ENCODE results near the gene ZSWIM3.

Gene ZSWIM3

DNA sequence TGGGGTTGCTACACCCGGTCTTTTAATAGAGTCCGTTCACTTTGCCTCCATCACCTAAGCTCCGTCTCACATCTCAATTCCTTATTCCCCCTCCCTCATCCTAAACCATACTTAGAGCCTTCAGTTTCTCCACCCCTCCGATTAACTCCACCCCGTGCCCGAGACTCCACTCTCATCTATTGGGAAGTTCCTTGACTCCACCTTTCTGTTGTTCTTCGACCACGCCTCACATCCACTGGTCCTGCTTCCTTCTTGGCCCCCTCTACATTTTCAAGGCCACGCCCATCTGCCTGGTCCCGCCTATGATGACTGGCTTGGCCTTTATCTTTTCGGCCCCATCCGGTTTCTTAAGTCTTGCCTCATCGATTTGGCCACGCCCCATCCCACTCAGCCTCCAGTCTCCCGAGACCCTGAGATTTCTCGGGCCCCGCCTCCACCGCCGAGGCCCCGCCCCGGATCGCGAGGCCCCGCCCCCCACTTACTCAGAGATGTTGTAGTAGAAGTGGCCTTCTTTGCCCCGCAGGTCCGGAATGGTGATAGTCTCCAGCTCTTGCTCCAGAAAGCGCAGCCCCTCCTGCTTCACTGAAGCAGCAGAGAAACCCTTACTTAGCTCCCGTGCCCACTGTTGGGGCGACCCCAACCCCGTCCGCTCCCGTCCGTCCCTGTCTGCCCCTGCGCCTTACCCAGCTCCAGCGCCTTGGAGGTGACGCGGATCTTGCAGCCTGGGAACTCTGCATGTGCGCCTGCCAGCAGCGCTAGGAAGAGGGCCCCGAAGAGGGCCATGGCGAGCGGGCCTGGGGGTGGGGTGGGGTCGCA lies 53.5 kb downstream of the ZSWIM3 start:
- no peak for DNase-seq

DNA sequence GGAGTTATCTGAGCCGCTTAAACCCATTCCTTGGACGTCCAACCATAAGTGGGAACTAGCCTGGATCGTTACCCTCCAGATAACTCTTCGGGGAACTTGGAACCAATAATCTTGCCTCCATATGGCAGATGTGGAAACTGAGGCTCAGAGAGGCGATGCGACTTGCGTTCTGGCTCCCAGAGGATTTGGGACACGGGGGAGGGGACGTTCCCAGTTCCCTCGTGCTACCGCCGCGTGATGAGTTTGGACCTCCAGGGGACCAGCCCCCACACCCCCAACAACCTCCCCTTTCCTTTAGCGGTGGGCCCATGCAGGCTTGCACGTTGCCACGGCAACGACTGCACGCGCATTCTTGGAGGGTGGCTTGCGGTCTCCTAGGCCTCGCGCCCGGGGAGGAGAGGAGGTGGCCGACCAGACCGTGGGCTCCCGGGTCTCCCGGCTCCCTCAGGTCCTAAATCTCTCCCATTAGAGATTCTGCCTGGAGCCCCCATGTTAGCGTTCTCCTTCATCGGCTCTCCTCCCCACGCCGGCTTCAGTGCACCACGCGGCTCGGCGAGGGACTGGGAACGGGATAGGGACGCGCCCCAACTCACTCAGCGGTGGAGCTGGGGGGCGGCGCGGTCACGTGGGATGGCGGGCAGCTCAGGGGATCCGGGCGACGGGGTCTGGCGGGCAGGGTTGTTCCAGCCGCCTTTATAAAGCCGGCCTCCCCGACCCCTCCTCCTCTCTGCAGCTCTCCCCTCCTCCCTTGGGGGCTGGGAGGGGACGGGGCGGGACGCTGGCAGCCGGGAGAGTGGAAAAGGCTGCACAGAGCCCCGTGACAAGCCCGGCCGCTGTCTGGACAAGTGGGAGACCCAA lies 54.3 kb downstream of the ZSWIM3 start, which contains the start of gene PLTP:
TSS of gene PLTP (minus strand) at position 670 of the 858 bp plus-strand sequence. CDS start 703 bp downstream, outside the sequence.
- no peak for DNase-seq

DNA sequence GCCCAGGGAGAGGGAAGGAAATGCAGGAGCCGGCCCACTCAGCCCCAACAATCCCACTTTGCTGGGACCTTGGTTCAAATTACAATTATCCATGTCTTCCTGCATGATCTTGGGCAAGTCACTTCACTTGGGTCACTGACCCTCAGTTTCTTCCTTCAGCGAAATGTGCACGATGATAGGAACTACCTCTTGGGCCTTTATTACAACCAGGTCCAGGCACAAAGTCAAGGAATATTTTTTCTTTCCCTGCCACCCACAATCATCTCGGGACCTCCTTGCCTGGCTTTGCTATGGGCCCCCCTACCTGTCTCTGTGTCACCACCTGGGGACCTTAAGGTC lies 54.9 kb downstream of the ZSWIM3 start:
- DNase-seq = no peak

- no peak for DNase-seq
Observed at GRCh38 chr20:45913116-45913515, 55.7 kb downstream of the ZSWIM3 start.

GRCh38 chr20:45917790-45918141 lies 60.4 kb downstream of the ZSWIM3 start:
- no peak for DNase-seq

GRCh38 chr20:45918182-45918737 lies 60.8 kb downstream of the ZSWIM3 start:
- DNase-seq = no peak

GRCh38 chr20:45918779-45919537 lies 61.5 kb downstream of the ZSWIM3 start:
- DNase-seq = no peak

DNA sequence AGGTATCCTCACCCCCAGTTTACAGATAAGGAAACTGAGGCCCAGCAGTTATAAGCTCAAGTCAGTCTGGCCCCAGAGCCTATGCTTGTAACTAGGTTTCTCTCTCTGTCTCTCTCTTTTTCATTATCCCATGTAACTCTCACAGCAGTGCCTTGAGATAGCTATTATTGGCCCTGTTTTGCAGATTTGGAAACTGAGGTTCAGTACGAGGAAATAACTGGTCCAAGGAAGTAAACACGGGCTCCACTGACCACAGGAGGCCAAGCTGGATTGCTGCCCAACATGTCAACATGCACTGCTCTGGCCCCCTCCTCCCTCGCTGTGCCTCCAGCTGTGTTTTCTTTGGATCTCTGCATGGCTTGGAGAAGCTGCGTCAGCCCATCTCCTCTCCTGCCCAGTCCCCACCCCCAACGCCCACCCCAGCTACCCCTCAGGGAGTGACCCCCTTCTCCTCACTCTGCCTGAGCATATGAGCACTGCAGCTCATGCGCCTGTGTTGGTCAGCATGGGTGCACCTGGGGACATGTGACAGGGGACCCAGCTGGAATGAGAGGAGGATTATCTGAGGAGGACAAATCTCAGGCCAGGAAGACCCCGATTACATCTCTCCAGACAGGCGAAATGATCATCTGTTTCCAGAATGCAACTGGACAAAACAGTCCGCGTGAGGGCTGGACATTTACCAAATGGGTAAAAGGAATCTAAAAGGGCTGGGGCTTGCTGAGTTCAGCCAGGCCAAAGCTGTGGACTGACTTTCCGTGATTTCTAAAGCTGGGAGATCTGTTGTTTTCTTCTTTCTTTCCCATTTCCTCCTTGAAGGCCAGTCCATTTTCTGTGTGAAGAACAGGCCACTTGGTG lies 62.4 kb downstream of the ZSWIM3 start:
- no peak for DNase-seq

- DNase-seq = no peak
Observed at GRCh38 chr20:45920462-45921336, 63.3 kb downstream of the ZSWIM3 start.

DNA sequence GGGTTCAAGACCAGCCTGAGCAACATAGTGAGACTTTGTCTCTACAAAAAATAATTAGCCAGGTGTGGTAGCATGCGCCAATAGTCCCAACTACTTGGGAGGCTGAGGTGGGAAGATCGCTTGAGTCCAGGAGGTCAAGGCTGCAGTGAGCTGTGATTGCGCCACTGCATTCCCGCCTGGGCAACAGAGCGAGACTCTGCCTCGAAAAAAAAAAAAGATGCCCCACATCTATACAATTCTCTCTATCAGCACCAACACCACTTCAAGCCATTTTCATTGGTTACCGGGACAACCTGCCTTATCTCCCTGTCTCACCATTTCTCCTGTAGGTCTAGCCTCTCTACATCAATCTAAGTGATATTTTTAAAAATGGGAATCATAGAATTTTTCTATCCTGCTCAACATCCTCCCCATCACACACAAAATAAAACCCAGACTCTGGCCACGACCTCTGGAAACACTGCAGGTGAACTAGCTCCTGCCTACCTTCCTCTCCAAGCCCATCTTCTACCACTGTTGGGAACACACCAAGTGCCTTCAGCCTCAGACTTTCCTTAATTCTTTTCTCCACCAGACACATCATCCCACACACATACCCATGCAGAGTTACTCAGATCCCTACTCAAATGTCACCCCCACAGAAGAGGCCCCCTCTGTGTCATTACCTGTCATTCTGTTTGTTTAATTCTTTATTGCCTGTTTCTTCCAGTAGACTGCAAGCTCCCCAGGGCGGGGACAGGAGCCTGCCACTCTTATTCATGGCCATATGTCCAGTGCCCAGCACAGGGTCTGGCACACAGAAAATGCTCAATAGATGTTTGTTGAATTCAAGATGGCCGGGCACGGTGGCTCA lies 64.1 kb downstream of the ZSWIM3 start:
- DNase-seq = no peak

DNA sequence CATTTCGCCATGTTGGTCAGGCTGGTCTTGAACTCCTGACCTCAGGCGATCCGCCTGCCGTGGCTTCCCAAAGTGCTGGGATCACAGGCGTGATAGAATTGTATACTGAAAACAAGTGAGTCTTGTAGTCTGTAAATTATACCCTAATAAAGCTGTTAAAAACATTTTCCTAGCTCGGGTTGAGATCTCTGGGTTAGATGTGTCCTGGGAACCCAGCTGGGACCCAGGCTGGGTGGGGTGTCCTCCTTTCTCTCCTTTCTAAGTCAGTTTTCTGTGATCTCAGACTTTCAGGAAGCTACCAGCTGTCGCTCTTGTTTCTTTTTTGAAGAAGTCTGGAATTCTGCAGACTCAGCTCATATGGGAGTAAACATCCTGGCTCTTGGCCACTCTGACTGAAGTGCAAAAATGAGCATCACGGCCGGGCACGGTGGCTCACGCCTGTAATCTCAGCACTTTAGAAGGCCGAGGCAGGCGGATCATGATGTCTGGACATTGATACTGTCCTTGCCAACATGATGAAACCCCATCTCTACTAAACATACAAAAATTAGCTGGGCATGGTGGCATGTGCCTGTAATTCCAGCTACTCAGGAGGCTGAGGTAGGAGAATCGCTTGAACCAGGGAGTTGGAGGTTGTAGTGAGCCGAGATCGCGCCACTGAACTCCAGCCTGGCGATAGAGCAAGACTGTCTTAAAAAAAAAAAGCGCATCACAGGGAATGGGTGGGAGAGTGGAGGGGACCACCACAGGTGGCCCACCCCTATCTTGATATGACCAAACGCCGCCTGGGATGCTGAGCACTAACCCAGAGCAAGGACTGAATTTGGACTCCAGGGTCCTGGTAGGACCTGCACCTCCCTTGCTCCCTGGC lies 67.2 kb downstream of the ZSWIM3 start:
- DNase-seq = no peak

DNA sequence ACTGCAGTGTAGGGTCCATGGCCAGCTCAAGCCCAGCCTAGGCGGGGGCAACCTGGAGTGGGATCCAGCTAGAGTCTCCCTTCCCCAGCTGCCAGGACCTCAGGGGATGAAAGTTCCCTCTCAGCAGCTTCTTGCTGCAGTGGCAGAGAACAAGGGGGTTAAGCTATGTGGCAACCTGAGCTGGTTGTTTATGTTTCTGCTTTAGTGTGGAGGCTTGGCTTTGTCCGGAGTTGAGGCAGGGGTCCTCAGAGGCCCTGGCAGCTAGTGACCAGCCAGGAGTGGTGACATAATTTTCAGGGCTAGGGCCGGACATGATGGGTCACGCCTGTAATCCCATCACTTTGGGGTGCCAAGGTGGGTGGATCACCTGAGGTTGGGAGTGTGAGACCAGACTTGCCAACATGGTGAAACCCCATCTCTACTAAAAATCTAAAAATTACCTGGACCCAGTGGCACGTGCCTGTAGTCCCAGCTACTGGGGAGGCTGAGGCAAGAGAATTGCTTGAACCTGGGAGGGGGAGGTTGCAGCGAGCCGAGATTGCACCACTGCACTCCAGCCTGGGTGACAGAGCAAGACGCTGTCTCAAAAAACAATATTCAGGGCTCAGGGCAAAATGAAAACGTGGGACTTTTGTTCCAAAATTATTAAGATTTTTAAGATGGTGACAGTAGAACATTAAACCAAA lies 68.5 kb downstream of the ZSWIM3 start:
- DNase-seq = no peak

DNA sequence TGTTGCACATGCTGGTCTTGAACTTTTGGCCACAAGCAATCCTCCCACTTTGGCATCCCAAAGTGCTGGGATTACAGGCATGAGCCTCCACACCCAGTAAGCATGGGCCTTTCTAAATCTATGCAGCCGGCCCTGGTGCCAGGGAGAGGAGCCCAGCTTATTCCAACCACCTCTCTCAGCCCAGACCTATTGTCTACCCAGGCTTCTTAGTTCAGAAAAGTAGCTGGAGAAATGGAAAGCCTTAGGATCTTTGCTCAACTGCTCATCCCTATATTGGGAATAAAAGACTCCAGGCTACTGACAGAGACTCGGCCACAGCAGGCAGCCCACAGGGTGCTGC lies 69.3 kb downstream of the ZSWIM3 start:
- no peak for DNase-seq

DNA sequence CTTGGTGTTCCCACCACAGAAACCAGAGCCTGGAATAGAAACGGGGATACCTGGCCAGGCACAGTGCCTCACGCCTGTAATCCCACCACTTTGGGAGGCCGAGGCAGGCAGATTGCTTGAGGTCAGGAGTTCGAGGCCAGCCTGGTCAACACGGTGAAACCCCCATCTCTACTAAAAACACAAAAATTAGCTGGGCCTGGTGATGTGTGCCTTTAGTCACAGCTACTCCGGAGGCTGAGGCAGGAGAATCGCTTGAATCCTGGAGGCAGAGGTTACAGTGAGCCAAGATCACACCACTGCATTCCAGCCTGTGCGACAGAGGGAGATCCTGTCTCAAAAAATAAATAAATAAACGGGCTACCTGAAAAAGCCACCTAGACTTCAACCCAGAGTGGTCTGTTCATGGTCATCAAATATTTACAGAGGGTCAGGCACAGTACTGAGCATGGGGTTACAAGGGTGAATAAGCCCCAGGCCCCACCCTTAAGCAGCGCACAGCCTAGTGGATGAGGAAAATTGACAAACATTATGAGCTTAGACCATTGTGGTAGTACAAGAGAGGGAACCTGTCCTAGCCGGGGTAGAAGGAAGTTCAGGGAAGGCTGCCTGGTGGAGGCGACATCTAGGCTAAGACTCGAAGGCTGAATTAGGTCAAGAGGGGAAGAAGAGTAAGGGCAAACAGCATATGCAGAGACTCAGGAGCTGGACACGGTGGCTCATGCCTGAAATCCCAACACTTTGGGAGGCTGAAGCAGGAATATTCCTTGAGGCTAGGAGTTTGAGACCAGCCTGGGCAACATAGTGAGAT lies 69.9 kb downstream of the ZSWIM3 start:
- DNase-seq = no peak

All from NCI-H1694 (cell line).